HepG2 (cell line): ENCODE results near the gene ELF1.
"Not testable (repeated sequence)": the region's sequence is repeated elsewhere in the genome, so short reads cannot be mapped to it uniquely, and the experiment has no call there.

ENCODE experiments used
- DNMT1 ChIP-seq: sonication (generic); formaldehyde crosslinking; IDR thresholded peaks from 2 replicates; pipeline ENCODE4 v1.5.1; 2020; ENCODE audit warnings: mild to moderate bottlenecking, missing genetic modification reagents
- ESRRA ChIP-seq: sonication (generic); formaldehyde crosslinking; IDR thresholded peaks from 2 replicates; pipeline ENCODE4 v1.5.1; 2020; ENCODE audit warnings: mild to moderate bottlenecking, low read depth, missing genetic modification reagents
- GABPA ChIP-seq, 2 experiments: IDR thresholded peaks; 2 replicates each; pipeline ENCODE4 v1.6.1; 2011 to 2016; ENCODE audit warnings: low read depth in 2 of 2, low read length in 1 of 2, missing biosample characterization in 1 of 2, missing genetic modification characterization in 1 of 2
- IKZF4 ChIP-seq: sonication (generic); formaldehyde crosslinking; IDR thresholded peaks from 2 replicates; pipeline ENCODE4 v1.5.1; 2020; ENCODE audit warnings: borderline replicate concordance, mild to moderate bottlenecking, low read depth, missing genetic modification reagents; ENCODE audit errors: not compliant biosample characterization
- MXD3 ChIP-seq: IDR thresholded peaks from 2 replicates; pipeline ENCODE4 v1.6.1; 2016; ENCODE audit warnings: mild to moderate bottlenecking, missing biosample characterization, missing genetic modification reagents
- PREB ChIP-seq: sonication (generic); formaldehyde crosslinking; IDR thresholded peaks from 2 replicates; pipeline ENCODE4 v1.4.0; 2020; ENCODE audit warnings: missing genetic modification reagents
- SP140L ChIP-seq: sonication (generic); formaldehyde crosslinking; IDR thresholded peaks from 2 replicates; pipeline ENCODE4 v1.4.0; 2020; ENCODE audit warnings: missing genetic modification reagents, borderline replicate concordance
- SRF ChIP-seq: IDR thresholded peaks from 2 replicates; pipeline ENCODE4 v1.6.1; 2011; ENCODE audit warnings: mild to moderate bottlenecking, low read depth, low read length, moderate library complexity
- SRY ChIP-seq: sonication (generic); formaldehyde crosslinking; IDR thresholded peaks from 2 replicates; pipeline ENCODE4 v1.8.0; 2022; ENCODE audit warnings: mild to moderate bottlenecking, missing genetic modification reagents
- ZMYM4 ChIP-seq: sonication (generic); formaldehyde crosslinking; IDR thresholded peaks from 2 replicates; pipeline ENCODE4 v1.8.1; 2023; ENCODE audit warnings: mild to moderate bottlenecking, missing genetic modification reagents
- ZNF567 ChIP-seq: sonication (generic); formaldehyde crosslinking; IDR thresholded peaks from 2 replicates; pipeline ENCODE4 v1.8.1; 2023; ENCODE audit warnings: mild to moderate bottlenecking, missing genetic modification reagents, borderline replicate concordance
- TF ChIP-seq, protein P1 (sequence below): sonication (generic); formaldehyde crosslinking; IDR thresholded peaks from 2 replicates; pipeline ENCODE4 v1.5.0; 2020; ENCODE audit warnings: mild to moderate bottlenecking, missing genetic modification reagents, moderate library complexity
- TF ChIP-seq, protein P2 (sequence below): sonication (generic); formaldehyde crosslinking; conservative IDR thresholded peaks from 2 replicates; pipeline ENCODE4 v1.4.0; 2020; ENCODE audit warnings: missing genetic modification reagents

DNA sequence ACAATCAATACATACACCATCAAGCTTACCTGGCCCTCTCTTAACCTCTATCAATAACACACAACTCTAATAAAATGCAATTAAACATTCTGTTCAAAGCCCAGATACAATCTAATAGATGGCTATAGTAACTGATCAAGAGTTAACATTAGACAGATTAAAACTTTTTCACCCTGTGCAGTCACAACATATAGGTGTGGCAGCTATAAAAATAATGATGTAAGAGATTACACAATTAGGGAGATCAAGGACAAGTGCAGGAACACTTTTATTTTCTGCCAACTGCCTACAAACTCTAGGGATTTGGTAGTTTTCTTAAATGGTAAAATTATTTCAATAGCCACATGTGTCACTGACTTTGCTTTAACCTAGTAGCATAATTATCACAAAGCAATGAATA, 104.3 kb downstream of the ELF1 start:
- not testable (repeated sequence) for TF ChIP-seq SRY (CRISPR knock-in tag); ESRRA (CRISPR knock-in tag); MXD3 (CRISPR knock-in tag); ZNF567 (CRISPR knock-in tag); SRF; ZMYM4 (CRISPR knock-in tag); SP140L (CRISPR knock-in tag); PREB (CRISPR knock-in tag); GABPA (IDR thresholded peaks at IDR 0.05; ENCODE audit: low read depth, low read length); GABPA (CRISPR knock-in tag; IDR thresholded peaks at IDR 0.05; ENCODE audit: low read depth); DNMT1; IKZF4 (CRISPR knock-in tag)
- TF ChIP-seq, protein P1, sequence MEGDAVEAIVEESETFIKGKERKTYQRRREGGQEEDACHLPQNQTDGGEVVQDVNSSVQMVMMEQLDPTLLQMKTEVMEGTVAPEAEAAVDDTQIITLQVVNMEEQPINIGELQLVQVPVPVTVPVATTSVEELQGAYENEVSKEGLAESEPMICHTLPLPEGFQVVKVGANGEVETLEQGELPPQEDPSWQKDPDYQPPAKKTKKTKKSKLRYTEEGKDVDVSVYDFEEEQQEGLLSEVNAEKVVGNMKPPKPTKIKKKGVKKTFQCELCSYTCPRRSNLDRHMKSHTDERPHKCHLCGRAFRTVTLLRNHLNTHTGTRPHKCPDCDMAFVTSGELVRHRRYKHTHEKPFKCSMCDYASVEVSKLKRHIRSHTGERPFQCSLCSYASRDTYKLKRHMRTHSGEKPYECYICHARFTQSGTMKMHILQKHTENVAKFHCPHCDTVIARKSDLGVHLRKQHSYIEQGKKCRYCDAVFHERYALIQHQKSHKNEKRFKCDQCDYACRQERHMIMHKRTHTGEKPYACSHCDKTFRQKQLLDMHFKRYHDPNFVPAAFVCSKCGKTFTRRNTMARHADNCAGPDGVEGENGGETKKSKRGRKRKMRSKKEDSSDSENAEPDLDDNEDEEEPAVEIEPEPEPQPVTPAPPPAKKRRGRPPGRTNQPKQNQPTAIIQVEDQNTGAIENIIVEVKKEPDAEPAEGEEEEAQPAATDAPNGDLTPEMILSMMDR (CRISPR knock-in tag), result not testable (repeated sequence)
- TF ChIP-seq, protein P2, sequence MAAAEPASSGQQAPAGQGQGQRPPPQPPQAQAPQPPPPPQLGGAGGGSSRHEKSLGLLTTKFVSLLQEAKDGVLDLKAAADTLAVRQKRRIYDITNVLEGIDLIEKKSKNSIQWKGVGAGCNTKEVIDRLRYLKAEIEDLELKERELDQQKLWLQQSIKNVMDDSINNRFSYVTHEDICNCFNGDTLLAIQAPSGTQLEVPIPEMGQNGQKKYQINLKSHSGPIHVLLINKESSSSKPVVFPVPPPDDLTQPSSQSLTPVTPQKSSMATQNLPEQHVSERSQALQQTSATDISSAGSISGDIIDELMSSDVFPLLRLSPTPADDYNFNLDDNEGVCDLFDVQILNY (CRISPR knock-in tag), result not testable (repeated sequence)
